ENCODE measurements around the gene MYBBP1A. TPM values are rescaled to one million over a fixed set of nuclear protein-coding genes. Genes with fewer than 3 reads are reported as not detected.

Gene MYBBP1A
- total and polyA plus RNA-seq, 9 of the 15 experiments (the other 6 are each of a cell fraction or from before 2014, with no cell fraction given) = 2.0 to 114 (median 47.2) TPM

DNA sequence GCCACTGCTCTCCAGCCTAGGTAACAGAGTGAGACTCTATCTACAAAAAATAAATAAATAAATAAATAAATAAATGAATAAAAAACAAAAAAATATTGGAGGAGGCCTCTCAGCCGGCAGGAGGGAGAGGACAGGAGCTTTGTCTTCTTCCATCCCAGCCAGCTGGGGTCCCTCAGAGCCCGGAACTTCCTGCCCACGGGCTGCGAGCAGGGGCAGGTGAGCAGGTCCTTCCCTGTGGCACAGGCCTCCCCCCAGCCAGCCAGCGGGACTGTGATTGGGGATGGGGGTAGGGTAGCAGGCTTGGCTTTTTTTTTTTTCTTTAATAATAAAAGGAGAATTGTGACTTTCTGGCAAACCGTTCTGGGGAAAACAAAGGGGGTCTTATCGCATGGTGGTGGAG is 39.2 kb upstream of the MYBBP1A start:
- in situ Hi-C loops (cut with MboI) = no loop called here
- no peak for ATAC-seq
- FAIRE-seq = no peak
- Histone ChIP-seq H3K4me2 (ENCODE audit: insufficient read depth, low read length) (no peak overlapping the region), H2AFZ (ENCODE audit: low read depth, low read length) (no peak overlapping the region), H3K27ac (ENCODE audit: extremely low read depth, low read depth, low read length) (no peak overlapping the region), H3K36me3 (ENCODE audit: control insufficient read depth, insufficient read depth, low read length) (no peaks in the 10 kb centered on the region), H3K4me1 (replicated peaks in 1 of 2; ENCODE audit: control insufficient read depth in 2 of 2, insufficient read depth in 2 of 2, low read length in 2 of 2) (peaks cover 0 to 13% of the 10 kb centered on the region in 2 experiments; a peak in 2 of 5 replicates), H3K9ac (ENCODE audit: insufficient read depth in 1 of 2, low read depth in 2 of 2, low read length in 2 of 2) (no peak overlapping the region), H3K79me2 (ENCODE audit: control insufficient read depth, insufficient read depth, low read length) (no peaks in the 10 kb centered on the region), H3K27me3 (ENCODE audit: control insufficient read depth in 2 of 2, insufficient read depth in 2 of 2, low read length in 2 of 2) (peaks cover 2 to 80% of the 10 kb centered on the region in 2 experiments; a peak in 4 of 5 replicates), H3K9me3 (replicated peaks; ENCODE audit: control insufficient read depth, insufficient read depth, low read depth, low read length) (no peaks in the 10 kb centered on the region), H3K4me3 (no peak overlapping the region), H4K20me1 (replicated peaks; ENCODE audit: control insufficient read depth, insufficient read depth, low read length) (0 out of 2 replicates have a peak, but pooled peaks cover 10% of the 10 kb centered on the region), H3K9me1 (ENCODE audit: control insufficient read depth, insufficient read depth, low read length) (no peaks in the 10 kb centered on the region)
- CTCF ChIA-PET (ENCODE audit: low intra/inter-chr PET ratio) = no interaction called here
- no TSS peak for BruUV-seq (replicated peaks)
- POLR2A ChIA-PET = no interaction called here
- intact Hi-C loops (cut with micrococcal nuclease) = no loop called here
- WGBS (ENCODE audit: insufficient coverage, low coverage, missing lambda C conversion rate) = 40% methylated on average over 3 of the region's 7 CpGs
- DNase-seq (ENCODE audit: extremely low read depth in 1 of 4, low spot score in 3 of 4) = no peak
- TF ChIP-seq, protein P1, sequence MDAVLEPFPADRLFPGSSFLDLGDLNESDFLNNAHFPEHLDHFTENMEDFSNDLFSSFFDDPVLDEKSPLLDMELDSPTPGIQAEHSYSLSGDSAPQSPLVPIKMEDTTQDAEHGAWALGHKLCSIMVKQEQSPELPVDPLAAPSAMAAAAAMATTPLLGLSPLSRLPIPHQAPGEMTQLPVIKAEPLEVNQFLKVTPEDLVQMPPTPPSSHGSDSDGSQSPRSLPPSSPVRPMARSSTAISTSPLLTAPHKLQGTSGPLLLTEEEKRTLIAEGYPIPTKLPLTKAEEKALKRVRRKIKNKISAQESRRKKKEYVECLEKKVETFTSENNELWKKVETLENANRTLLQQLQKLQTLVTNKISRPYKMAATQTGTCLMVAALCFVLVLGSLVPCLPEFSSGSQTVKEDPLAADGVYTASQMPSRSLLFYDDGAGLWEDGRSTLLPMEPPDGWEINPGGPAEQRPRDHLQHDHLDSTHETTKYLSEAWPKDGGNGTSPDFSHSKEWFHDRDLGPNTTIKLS (IDR thresholded peaks at IDR 0.05; ENCODE audit: borderline replicate concordance, low read depth) = no peak
- TF ChIP-seq PHB2 (IDR thresholded peaks at IDR 0.05; ENCODE audit: low read depth) (no peak), PHF8 (IDR thresholded peaks at IDR 0.05; ENCODE audit: borderline replicate concordance, low read length) (no peak), MTA3 (IDR thresholded peaks at IDR 0.05; ENCODE audit: borderline replicate concordance) (no peak), EP400 (IDR thresholded peaks at IDR 0.05) (no peak), BACH1 (tag; IDR thresholded peaks at IDR 0.05) (no peak), CTBP1 (IDR thresholded peaks at IDR 0.05; ENCODE audit: borderline replicate concordance) (no peak), PTRF (tag; IDR thresholded peaks at IDR 0.05) (no peak), ZNF3 (CRISPR knock-in tag; IDR thresholded peaks at IDR 0.05) (no peak), DNMT1 (IDR thresholded peaks at IDR 0.05) (no peak), NFXL1 (CRISPR knock-in tag; IDR thresholded peaks at IDR 0.05) (no peak)
- TF ChIP-seq, protein P2, sequence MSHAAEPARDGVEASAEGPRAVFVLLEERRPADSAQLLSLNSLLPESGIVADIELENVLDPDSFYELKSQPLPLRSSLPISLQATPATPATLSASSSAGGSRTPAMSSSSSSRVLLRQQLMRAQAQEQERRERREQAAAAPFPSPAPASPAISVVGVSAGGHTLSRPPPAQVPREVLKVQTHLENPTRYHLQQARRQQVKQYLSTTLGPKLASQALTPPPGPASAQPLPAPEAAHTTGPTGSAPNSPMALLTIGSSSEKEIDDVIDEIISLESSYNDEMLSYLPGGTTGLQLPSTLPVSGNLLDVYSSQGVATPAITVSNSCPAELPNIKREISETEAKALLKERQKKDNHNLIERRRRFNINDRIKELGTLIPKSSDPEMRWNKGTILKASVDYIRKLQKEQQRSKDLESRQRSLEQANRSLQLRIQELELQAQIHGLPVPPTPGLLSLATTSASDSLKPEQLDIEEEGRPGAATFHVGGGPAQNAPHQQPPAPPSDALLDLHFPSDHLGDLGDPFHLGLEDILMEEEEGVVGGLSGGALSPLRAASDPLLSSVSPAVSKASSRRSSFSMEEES (CRISPR knock-in tag; IDR thresholded peaks at IDR 0.05) = no peak
- TF ChIP-seq, protein P3, sequence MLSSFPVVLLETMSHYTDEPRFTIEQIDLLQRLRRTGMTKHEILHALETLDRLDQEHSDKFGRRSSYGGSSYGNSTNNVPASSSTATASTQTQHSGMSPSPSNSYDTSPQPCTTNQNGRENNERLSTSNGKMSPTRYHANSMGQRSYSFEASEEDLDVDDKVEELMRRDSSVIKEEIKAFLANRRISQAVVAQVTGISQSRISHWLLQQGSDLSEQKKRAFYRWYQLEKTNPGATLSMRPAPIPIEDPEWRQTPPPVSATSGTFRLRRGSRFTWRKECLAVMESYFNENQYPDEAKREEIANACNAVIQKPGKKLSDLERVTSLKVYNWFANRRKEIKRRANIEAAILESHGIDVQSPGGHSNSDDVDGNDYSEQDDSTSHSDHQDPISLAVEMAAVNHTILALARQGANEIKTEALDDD (IDR thresholded peaks at IDR 0.05) = no peak
- TF ChIP-seq, protein P4, sequence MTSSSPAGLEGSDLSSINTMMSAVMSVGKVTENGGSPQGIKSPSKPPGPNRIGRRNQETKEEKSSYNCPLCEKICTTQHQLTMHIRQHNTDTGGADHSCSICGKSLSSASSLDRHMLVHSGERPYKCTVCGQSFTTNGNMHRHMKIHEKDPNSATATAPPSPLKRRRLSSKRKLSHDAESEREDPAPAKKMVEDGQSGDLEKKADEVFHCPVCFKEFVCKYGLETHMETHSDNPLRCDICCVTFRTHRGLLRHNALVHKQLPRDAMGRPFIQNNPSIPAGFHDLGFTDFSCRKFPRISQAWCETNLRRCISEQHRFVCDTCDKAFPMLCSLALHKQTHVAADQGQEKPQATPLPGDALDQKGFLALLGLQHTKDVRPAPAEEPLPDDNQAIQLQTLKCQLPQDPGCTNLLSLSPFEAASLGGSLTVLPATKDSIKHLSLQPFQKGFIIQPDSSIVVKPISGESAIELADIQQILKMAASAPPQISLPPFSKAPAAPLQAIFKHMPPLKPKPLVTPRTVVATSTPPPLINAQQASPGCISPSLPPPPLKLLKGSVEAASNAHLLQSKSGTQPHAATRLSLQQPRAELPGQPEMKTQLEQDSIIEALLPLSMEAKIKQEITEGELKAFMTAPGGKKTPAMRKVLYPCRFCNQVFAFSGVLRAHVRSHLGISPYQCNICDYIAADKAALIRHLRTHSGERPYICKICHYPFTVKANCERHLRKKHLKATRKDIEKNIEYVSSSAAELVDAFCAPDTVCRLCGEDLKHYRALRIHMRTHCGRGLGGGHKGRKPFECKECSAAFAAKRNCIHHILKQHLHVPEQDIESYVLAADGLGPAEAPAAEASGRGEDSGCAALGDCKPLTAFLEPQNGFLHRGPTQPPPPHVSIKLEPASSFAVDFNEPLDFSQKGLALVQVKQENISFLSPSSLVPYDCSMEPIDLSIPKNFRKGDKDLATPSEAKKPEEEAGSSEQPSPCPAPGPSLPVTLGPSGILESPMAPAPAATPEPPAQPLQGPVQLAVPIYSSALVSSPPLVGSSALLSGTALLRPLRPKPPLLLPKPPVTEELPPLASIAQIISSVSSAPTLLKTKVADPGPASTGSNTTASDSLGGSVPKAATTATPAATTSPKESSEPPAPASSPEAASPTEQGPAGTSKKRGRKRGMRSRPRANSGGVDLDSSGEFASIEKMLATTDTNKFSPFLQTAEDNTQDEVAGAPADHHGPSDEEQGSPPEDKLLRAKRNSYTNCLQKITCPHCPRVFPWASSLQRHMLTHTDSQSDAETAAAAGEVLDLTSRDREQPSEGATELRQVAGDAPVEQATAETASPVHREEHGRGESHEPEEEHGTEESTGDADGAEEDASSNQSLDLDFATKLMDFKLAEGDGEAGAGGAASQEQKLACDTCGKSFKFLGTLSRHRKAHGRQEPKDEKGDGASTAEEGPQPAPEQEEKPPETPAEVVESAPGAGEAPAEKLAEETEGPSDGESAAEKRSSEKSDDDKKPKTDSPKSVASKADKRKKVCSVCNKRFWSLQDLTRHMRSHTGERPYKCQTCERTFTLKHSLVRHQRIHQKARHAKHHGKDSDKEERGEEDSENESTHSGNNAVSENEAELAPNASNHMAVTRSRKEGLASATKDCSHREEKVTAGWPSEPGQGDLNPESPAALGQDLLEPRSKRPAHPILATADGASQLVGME (CRISPR knock-in tag; IDR thresholded peaks at IDR 0.05) = no peak

Data from K562 (cell line).